Measurements from ENCODE around the gene USP54. TPM values are rescaled to one million over a fixed set of nuclear protein-coding genes. Genes with fewer than 3 reads are reported as not detected.
"Not testable (repeated sequence)": the region's sequence is repeated elsewhere in the genome, so short reads cannot be mapped to it uniquely, and the experiment has no call there.

USP54 gene
- total and polyA plus RNA-seq, 2 donors from 2014 or later: 5.8 to 46.9 TPM

DNA sequence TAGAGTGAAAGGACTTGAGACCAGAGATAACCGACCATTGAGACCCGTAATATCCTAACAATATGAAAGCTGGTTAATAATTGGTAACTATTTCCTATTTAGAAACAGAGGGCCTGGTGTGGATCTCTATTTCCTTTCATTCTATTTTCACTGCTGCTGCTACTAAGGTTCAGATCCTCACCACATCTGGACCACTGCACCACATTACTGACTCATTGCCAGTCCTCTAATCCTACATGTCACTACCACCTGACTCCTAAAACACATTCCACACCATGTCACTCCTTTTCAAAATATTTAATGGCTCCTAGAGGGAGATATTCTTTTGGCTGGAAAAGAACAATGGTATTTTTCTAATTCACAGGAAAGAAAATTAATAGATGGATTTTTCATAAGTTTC, 6.4 kb downstream of the USP54 start:
- TF ChIP-seq, protein P1, sequence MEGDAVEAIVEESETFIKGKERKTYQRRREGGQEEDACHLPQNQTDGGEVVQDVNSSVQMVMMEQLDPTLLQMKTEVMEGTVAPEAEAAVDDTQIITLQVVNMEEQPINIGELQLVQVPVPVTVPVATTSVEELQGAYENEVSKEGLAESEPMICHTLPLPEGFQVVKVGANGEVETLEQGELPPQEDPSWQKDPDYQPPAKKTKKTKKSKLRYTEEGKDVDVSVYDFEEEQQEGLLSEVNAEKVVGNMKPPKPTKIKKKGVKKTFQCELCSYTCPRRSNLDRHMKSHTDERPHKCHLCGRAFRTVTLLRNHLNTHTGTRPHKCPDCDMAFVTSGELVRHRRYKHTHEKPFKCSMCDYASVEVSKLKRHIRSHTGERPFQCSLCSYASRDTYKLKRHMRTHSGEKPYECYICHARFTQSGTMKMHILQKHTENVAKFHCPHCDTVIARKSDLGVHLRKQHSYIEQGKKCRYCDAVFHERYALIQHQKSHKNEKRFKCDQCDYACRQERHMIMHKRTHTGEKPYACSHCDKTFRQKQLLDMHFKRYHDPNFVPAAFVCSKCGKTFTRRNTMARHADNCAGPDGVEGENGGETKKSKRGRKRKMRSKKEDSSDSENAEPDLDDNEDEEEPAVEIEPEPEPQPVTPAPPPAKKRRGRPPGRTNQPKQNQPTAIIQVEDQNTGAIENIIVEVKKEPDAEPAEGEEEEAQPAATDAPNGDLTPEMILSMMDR (IDR thresholded peaks at IDR 0.05; ENCODE audit: borderline replicate concordance, extremely low read depth, insufficient read depth): no peak
- H3K9me3 ChIP-seq (ENCODE audit: control insufficient read depth in 2 of 3, insufficient read depth in 1 of 3, low read length in 3 of 3): no peaks in the 10 kb centered on the region
- DNase-seq: no peak
- H3K36me3 ChIP-seq (ENCODE audit: control insufficient read depth in 2 of 3, insufficient read depth in 3 of 3, low read length in 3 of 3): no peaks in the 10 kb centered on the region
- intact Hi-C loops (cut with DNase I): no loop called here
- H3K27me3 ChIP-seq (ENCODE audit: control insufficient read depth, insufficient read depth, low read length): no peaks in the 10 kb centered on the region
- H3K9ac ChIP-seq (ENCODE audit: low read length in 3 of 3): no peak overlapping the region
- H3K4me3 ChIP-seq (ENCODE audit: low read length in 3 of 3): no peak overlapping the region
- FAIRE-seq: no peak
- H3K4me1 ChIP-seq (ENCODE audit: control insufficient read depth in 2 of 3, insufficient read depth in 2 of 3, low read depth in 1 of 3, low read length in 3 of 3): peaks cover 0 to 4% (median 0%) of the 10 kb centered on the region in 3 donors
- no peak overlapping the region for H3K27ac ChIP-seq (ENCODE audit: low read depth in 2 of 2, low read length in 2 of 2)

- intact Hi-C loops (cut with DNase I): no loop called here
- Histone ChIP-seq H3K9me3 (ENCODE audit: control insufficient read depth in 2 of 3, insufficient read depth in 1 of 3, low read length in 3 of 3) (no peaks in the 10 kb centered on the region), H3K27me3 (ENCODE audit: control insufficient read depth, insufficient read depth, low read length) (no peaks in the 10 kb centered on the region), H3K36me3 (ENCODE audit: control insufficient read depth in 2 of 3, insufficient read depth in 3 of 3, low read length in 3 of 3) (no peaks in the 10 kb centered on the region), H3K9ac (ENCODE audit: low read length in 3 of 3) (peak overlapping the region in 1 of 3 donors; percentile 24), H3K4me3 (ENCODE audit: low read length in 3 of 3) (no peak overlapping the region), H3K27ac (ENCODE audit: low read depth in 2 of 2, low read length in 2 of 2) (no peak overlapping the region), H3K4me1 (ENCODE audit: control insufficient read depth in 2 of 3, insufficient read depth in 2 of 3, low read depth in 1 of 3, low read length in 3 of 3) (peaks cover 0 to 5% (median 4%) of the 10 kb centered on the region in 3 donors)
- TF ChIP-seq, protein P1 (IDR thresholded peaks at IDR 0.05; ENCODE audit: borderline replicate concordance, extremely low read depth, insufficient read depth): no peak
- no peak for FAIRE-seq
- no peak for DNase-seq
Observed at GRCh38 chr10:73581918-73582317, 9.2 kb downstream of the USP54 start.

- H3K4me1 ChIP-seq (ENCODE audit: control insufficient read depth in 2 of 3, insufficient read depth in 2 of 3, low read depth in 1 of 3, low read length in 3 of 3): peaks cover 0 to 19% (median 2%) of the 10 kb centered on the region in 3 donors
- H3K27ac ChIP-seq (ENCODE audit: low read depth in 2 of 2, low read length in 2 of 2); H3K9me3 ChIP-seq (ENCODE audit: control insufficient read depth in 2 of 3, insufficient read depth in 1 of 3, low read length in 3 of 3); H3K36me3 ChIP-seq (ENCODE audit: control insufficient read depth in 2 of 3, insufficient read depth in 3 of 3, low read length in 3 of 3); DNase-seq; intact Hi-C loops (cut with DNase I); H3K4me3 ChIP-seq (ENCODE audit: low read length in 3 of 3); H3K27me3 ChIP-seq (ENCODE audit: control insufficient read depth, insufficient read depth, low read length); FAIRE-seq; H3K9ac ChIP-seq (ENCODE audit: low read length in 3 of 3): not testable (repeated sequence)
Observed at GRCh38 chr10:73578927-73579326, 12.2 kb downstream of the USP54 start.

DNA sequence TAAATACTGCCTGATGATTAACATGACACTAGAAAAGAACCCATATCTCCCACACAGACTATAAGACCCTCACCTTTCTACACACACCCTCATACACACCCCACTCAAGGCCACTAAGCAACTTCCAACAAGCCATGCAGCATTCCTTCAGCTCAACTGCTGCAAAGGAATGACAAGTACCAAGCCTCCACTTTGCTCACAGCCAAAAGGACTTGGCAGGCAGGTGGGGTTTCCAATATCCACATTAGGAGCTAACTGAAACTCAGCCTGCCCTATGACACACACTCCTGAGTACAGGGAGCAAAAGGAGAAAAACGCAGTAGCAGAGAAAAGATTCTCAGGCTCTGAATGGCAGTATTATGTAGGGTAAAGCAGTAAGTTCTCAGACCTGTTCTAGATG, 13.4 kb downstream of the USP54 start:
- H3K4me1 ChIP-seq (ENCODE audit: control insufficient read depth in 2 of 3, insufficient read depth in 2 of 3, low read depth in 1 of 3, low read length in 3 of 3): peaks cover 0 to 19% (median 2%) of the 10 kb centered on the region in 3 donors
- DNase-seq (peak in 4 of 5 donors; percentile 45 to 79 (median 64)), FAIRE-seq (no peak)
- intact Hi-C loops (cut with DNase I): no loop called here
- TF ChIP-seq, protein P1 (IDR thresholded peaks at IDR 0.05; ENCODE audit: borderline replicate concordance, extremely low read depth, insufficient read depth): no peak
- no peaks in the 10 kb centered on the region for H3K36me3 ChIP-seq (ENCODE audit: control insufficient read depth in 2 of 3, insufficient read depth in 3 of 3, low read length in 3 of 3)
- no peaks in the 10 kb centered on the region for H3K9me3 ChIP-seq (ENCODE audit: control insufficient read depth in 2 of 3, insufficient read depth in 1 of 3, low read length in 3 of 3)
- peak overlapping the region in 1 of 3 donors; percentile 17 for H3K9ac ChIP-seq (ENCODE audit: low read length in 3 of 3)
- H3K27me3 ChIP-seq (ENCODE audit: control insufficient read depth, insufficient read depth, low read length): no peaks in the 10 kb centered on the region
- no peak overlapping the region for H3K4me3 ChIP-seq (ENCODE audit: low read length in 3 of 3)
- peak overlapping the region; percentile 13 to 70 for H3K27ac ChIP-seq (ENCODE audit: low read depth in 2 of 2, low read length in 2 of 2)

Measured in kidney (tissue), 14 donors.